HepG2 (cell line): ENCODE results near the gene PPP4R3A. TPM values are rescaled to one million over a fixed set of nuclear protein-coding genes. Genes with fewer than 3 reads are reported as not detected.

Source experiments
- ATAC-seq: fragments of 200-7000 bp; cut with Tn5 transposase; 3 replicates; pipeline ENCODE4 v1.9.1; 2020; ENCODE audit warnings: mild to moderate bottlenecking, moderate library complexity
- BruUV-seq: library from RNA; stranded (reverse); fragments of 400-500 nt; replicated peaks from 2 replicates; lab custom pipeline; 2021; lab: Mats Ljungman, UMichigan
- CTCF ChIA-PET: fragments of 300-600 bp; formaldehyde crosslinking; extraction: SDS; loops from one replicate; lab custom pipeline; 2021; ENCODE audit warnings: low total read pairs, inconsistent platforms, low intra/inter-chr PET ratio; lab: Yijun Ruan, JAX
- POLR2A ChIA-PET: fragments of 350-600 bp; sonication (Branson Sonifier 250); formaldehyde crosslinking; loops from one replicate; lab custom pipeline; 2020; ENCODE audit warnings: antibody characterized with exemption, inconsistent platforms; lab: Yijun Ruan, JAX
- DNase-seq: peaks from one replicate; pipeline ENCODE4 v3.0.0-alpha.2; 2015; ENCODE audit warnings: low spot score
- FAIRE-seq: peaks from 3 replicates; lab custom pipeline; 2011; peaks lifted over from hg19 to GRCh38; lab: Jason Lieb, UNC
- H2AFZ ChIP-seq: one replicate; pipeline ENCODE4 v1.6.1; 2011; ENCODE audit warnings: low read length, inconsistent platforms
- H3K27ac ChIP-seq: fragments of 300-600 bp; 3 replicates; pipeline ENCODE4 v1.8.0; 2011; ENCODE audit warnings: mixed run types, mild to moderate bottlenecking, mixed read lengths, low read length, inconsistent platforms; ENCODE audit not compliant: insufficient read depth; ENCODE audit errors: extremely low read length
- H3K27me3 ChIP-seq, 2 experiments: fragments of 200-600 bp in 1 of 2; 2 replicates in 1 of 2; 3 replicates in 1 of 2; pipeline versions ENCODE4 v1.6.0 to v1.8.0; 2011; ENCODE audit warnings: low read length in 2 of 2, mild to moderate bottlenecking in 2 of 2, moderate library complexity in 2 of 2, inconsistent platforms in 1 of 2; ENCODE audit not compliant: insufficient read depth in 2 of 2, control insufficient read depth in 1 of 2
- H3K36me3 ChIP-seq, 2 experiments: fragments of 200-600 bp in 1 of 2; replicated peaks in 1 of 2; 2 replicates in 1 of 2; 3 replicates in 1 of 2; pipeline versions ENCODE4 v1.5.1 to v1.8.0; 2011; ENCODE audit warnings: low read length in 2 of 2, inconsistent platforms in 1 of 2; ENCODE audit not compliant: insufficient read depth in 2 of 2, control insufficient read depth in 1 of 2
- H3K4me1 ChIP-seq: 2 replicates; pipeline ENCODE4 v1.5.1; 2012; ENCODE audit warnings: low read length, inconsistent platforms; ENCODE audit not compliant: insufficient read depth
- H3K4me2 ChIP-seq: 2 replicates; pipeline ENCODE4 v1.6.0; 2011; ENCODE audit warnings: low read depth, low read length, inconsistent platforms
- H3K4me3 ChIP-seq, 3 experiments: fragments of 200-600 bp in 1 of 3; sonication (generic), shearing (Covaris generic) in 1 of 3; replicated peaks in 1 of 3; 2 replicates each; pipeline ENCODE4 v1.5.1; 2011 to 2016; ENCODE audit warnings: low read length in 3 of 3, inconsistent platforms in 2 of 3, low read depth in 2 of 3, mild to moderate bottlenecking in 2 of 3, control low read depth in 1 of 3, mixed read lengths in 1 of 3; ENCODE audit not compliant: insufficient read depth in 1 of 3
- H3K79me2 ChIP-seq: one replicate; pipeline ENCODE4 v1.6.1; 2011; ENCODE audit warnings: low read length, inconsistent platforms; ENCODE audit not compliant: insufficient read depth
- H3K9ac ChIP-seq: 2 replicates; pipeline ENCODE4 v1.6.0; 2011; ENCODE audit warnings: mild to moderate bottlenecking, low read depth, low read length, inconsistent platforms; ENCODE audit not compliant: insufficient read depth
- H3K9me3 ChIP-seq: 2 replicates; pipeline ENCODE4 v1.5.1; 2012; ENCODE audit warnings: mild to moderate bottlenecking, low read length
- H4K20me1 ChIP-seq: 2 replicates; pipeline ENCODE4 v1.6.0; 2011; ENCODE audit warnings: inconsistent platforms, mild to moderate bottlenecking, low read length, moderate library complexity; ENCODE audit not compliant: insufficient read depth
- ARID5B ChIP-seq: IDR thresholded peaks from 2 replicates; pipeline ENCODE4 v1.4.0; 2020; ENCODE audit warnings: mild to moderate bottlenecking, missing genetic modification reagents
- CEBPG ChIP-seq: IDR thresholded peaks from 2 replicates; pipeline ENCODE4 v1.6.1; 2016
- GATAD2A ChIP-seq: IDR thresholded peaks from 2 replicates; pipeline ENCODE4 v1.6.1; 2016
- HDAC1 ChIP-seq: sonication (generic); formaldehyde crosslinking; IDR thresholded peaks from 2 replicates; pipeline ENCODE4 v1.5.1; 2020; ENCODE audit warnings: mild to moderate bottlenecking, missing genetic modification reagents
- HDAC2 ChIP-seq: sonication (generic); formaldehyde crosslinking; IDR thresholded peaks from 2 replicates; pipeline ENCODE4 v1.4.0; 2020; ENCODE audit warnings: missing genetic modification reagents
- MAF1 ChIP-seq: sonication (generic); formaldehyde crosslinking; IDR thresholded peaks from 2 replicates; pipeline ENCODE4 v1.5.0; 2020; ENCODE audit warnings: missing genetic modification reagents, borderline replicate concordance
- NCOR1 ChIP-seq: fragments of 200-600 bp; sonication (generic); IDR thresholded peaks from 2 replicates; pipeline ENCODE4 v1.7.0; 2017; ENCODE audit warnings: antibody characterized with exemption, low read length, borderline replicate concordance
- RARA ChIP-seq: IDR thresholded peaks from 2 replicates; pipeline ENCODE4 v1.6.1; 2016; ENCODE audit warnings: missing genetic modification reagents, missing compliant biosample characterization
- TBX3 ChIP-seq: fragments of 450-650 bp; IDR thresholded peaks from 2 replicates; pipeline ENCODE4 v1.6.1; 2017; ENCODE audit warnings: antibody characterized with exemption, mild to moderate bottlenecking, inconsistent platforms, borderline replicate concordance
- ZGPAT ChIP-seq: IDR thresholded peaks from 2 replicates; pipeline ENCODE4 v1.6.1; 2016; ENCODE audit warnings: mild to moderate bottlenecking
- ZHX2 ChIP-seq, 2 experiments: sonication (generic) in 1 of 2; formaldehyde crosslinking in 1 of 2; IDR thresholded peaks; 2 replicates each; pipeline versions ENCODE4 v1.6.1 to v1.9.0; 2014 to 2022; ENCODE audit warnings: antibody characterized with exemption in 1 of 2, borderline replicate concordance in 1 of 2, inconsistent platforms in 1 of 2, low read depth in 1 of 2, missing genetic modification reagents in 1 of 2
- ZNF7 ChIP-seq: IDR thresholded peaks from 2 replicates; pipeline ENCODE4 v1.6.1; 2016; ENCODE audit warnings: missing biosample characterization, missing genetic modification reagents
- WGBS: methylation state at CpG from one replicate; pipeline ENCODE4 v1.1.6; 2017; ENCODE audit warnings: low lambda C conversion rate; 5-methylcytosine and 5-hydroxymethylcytosine counted together
- in situ Hi-C: cut with HindIII; loops from 2 replicates; pipeline ENCODE4 v1.10.0; 2017; ENCODE audit warnings: low pct_unique_long_range_greater_than_20kb; ENCODE audit not compliant: extremely low pct_ligation_motif_present
- intact Hi-C: fragments of 100-400 bp; cut with micrococcal nuclease; formaldehyde crosslinking; loops from one replicate; pipeline ENCODE4 v1.10.0; 2022; ENCODE audit not compliant: unreplicated experiment
- polyA plus RNA-seq, 8 experiments: library from polyadenylated mRNA; depleted of rRNA in 3 of 8; stranded (reverse) in 7 of 8; unstranded in 1 of 8; fragments of >200 nt; fragmentation: Illumina TruSeq in 4 of 8; extraction: Trizol in 4 of 8; gene quantifications; 2 replicates each; pipeline versions ENCODE4 v1.2.1 to v1.2.3, GENCODE V29; 2011 to 2016; ENCODE audit warnings: low read depth in 4 of 8, missing spikeins in 1 of 8, mixed read lengths in 1 of 8; ENCODE audit not compliant: insufficient read depth in 1 of 8
- total RNA-seq, 5 experiments: library from RNA; depleted of rRNA; stranded (reverse); fragments of >200 nt; fragmentation: Illumina TruSeq; extraction: Trizol; gene quantifications; 2 replicates each; pipeline ENCODE4 v1.2.3, GENCODE V29; 2016; ENCODE audit warnings: low read depth in 1 of 5

PPP4R3A gene
- total and polyA plus RNA-seq, 2 of the 13 experiments (the other 11 are each of a cell fraction or from before 2014, with no cell fraction given), result 22.5 to 57.4 TPM

GRCh38 chr14:91519239-91520036, 9.3 kb upstream of the PPP4R3A start:
- intact Hi-C loops (no loop called here), in situ Hi-C loops (no loop called here)
- Histone ChIP-seq H3K36me3 (no peaks in the 10 kb centered on the region), H3K27me3 (no peaks in the 10 kb centered on the region), H3K79me2 (no peaks in the 10 kb centered on the region), H3K4me3 (no peak overlapping the region), H4K20me1 (no peaks in the 10 kb centered on the region), H3K9ac (no peak overlapping the region), H3K9me3 (peaks cover 7% of the 10 kb centered on the region; the same call in 1 of the 2 replicates), H3K27ac (peak overlapping the region; percentile 47), H3K4me1 (peaks cover 36% of the 10 kb centered on the region), H3K4me2 (peak overlapping the region; percentile 26; the same call in 1 of the 2 replicates), H2AFZ (no peak overlapping the region)
- DNase-seq, result peak; percentile 54
- no TSS peak for BruUV-seq
- ChIA-PET POLR2A (interaction anchor here (1.0 to 2.4 kb wide), 3 partner anchors 8 to 15 kb away, joined by 3 to 12 read pairs (median 5); partner anchors contain the start of gene PPP4R3A), CTCF (no interaction called here)
- no peak for FAIRE-seq
- 65% methylated on average over 6 of the region's 6 CpGs for WGBS
- peak; percentile 78 for ATAC-seq
- 0 out of 2 replicates have a peak, but pooled peaks have one; percentile 19 for TF ChIP-seq ZGPAT (CRISPR knock-in tag)
- 0 out of 2 replicates have a peak, but pooled peaks have one; percentile 39 for TF ChIP-seq HDAC1
- TF ChIP-seq ZNF7 (CRISPR knock-in tag), result no peak
- no peak for TF ChIP-seq MAF1
- TF ChIP-seq RARA (CRISPR knock-in tag), result peak; percentile 27; the same call in 1 of the 2 replicates
- TF ChIP-seq NCOR1, result peak; percentile 89
- peak; percentile 48; the same call in 1 of the 2 replicates for TF ChIP-seq GATAD2A (CRISPR knock-in tag)
- no peak for TF ChIP-seq TBX3
- TF ChIP-seq CEBPG (CRISPR knock-in tag), result peak; percentile 60
- 0 out of 2 replicates have a peak, but pooled peaks have one; percentile 16 for TF ChIP-seq HDAC2 (CRISPR knock-in tag)
- TF ChIP-seq ARID5B (CRISPR knock-in tag), result peak; percentile 68
- TF ChIP-seq ZHX2 (IDR thresholded peaks at IDR 0.05; ENCODE audit: low read depth), result no peak
- no peak for TF ChIP-seq ZHX2 (CRISPR knock-in tag; IDR thresholded peaks at IDR 0.05; ENCODE audit: borderline replicate concordance)
